Fibroblast of skin of scalp (primary cell): ENCODE data around the gene RAI2.

ENCODE experiments used
- DNase-seq: peaks from one replicate; pipeline ENCODE4 v3.0.0-alpha.2; 2013

The RAI2 gene

DNA sequence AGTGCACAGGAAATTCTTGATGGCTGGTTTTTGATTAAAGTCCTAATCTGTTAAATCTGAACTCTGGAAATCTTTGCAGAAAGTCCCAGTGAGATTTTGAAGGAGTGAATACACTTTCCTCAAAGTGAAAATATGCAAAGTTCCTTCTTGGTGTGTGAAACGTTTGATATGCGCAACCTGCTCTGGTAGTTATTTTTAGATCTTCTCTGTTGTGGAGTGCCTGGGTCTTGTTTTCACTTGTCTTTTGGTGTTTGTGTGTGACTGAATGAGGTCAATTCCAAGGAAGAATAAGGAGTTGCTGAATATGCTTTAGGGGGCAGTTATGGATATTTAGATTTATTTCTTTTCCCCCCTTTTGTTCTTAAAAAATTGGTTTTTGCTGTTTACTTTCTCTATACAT lies 82.1 kb downstream of the RAI2 start:
- no peak for DNase-seq

DNA sequence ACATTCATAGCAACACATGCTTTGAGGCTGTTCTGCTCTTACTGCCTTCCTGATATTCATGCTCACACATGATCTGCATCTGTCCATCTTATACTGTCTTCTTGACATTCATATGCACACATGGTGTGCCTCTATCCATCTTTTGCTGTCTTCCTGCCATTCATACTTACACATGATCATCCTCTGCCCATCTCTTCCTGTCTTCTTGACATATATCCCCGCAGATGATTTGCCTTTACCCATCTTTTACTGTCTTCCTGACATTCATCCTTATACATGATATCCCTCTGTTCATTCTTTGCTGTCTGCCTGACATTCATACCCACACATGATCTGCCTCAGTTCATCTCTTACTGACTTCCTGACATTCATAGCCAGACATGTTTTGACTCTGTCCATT lies 87.0 kb downstream of the RAI2 start:
- DNase-seq: no peak

DNA sequence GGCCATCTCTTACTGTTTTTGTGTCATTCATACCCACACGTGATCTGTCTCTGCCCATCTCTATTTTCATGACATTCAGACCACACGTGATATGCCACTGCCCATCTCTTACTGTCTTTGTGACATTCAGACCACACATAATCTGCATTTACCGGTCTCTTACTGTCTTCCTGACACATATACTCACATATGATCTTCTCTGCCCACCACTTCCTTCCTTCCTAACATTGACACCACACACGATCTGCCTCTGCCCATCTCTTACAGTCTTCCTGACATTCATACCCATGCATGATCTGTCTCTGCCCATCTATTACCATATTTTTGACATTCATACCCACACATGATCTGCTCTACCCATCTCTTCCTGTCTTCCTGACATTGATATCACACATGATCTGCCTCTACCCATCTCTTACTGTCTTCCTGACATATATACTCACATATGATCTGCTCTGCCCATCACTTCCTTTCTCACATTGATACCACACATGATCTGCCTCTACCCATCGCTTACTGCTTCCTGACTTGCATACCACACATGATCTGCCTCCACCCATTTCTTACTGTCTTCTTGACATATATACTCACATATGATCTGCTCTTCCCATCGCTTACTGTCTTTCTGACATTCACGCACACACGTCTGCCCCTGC lies 87.7 kb downstream of the RAI2 start:
- no peak for DNase-seq

DNA sequence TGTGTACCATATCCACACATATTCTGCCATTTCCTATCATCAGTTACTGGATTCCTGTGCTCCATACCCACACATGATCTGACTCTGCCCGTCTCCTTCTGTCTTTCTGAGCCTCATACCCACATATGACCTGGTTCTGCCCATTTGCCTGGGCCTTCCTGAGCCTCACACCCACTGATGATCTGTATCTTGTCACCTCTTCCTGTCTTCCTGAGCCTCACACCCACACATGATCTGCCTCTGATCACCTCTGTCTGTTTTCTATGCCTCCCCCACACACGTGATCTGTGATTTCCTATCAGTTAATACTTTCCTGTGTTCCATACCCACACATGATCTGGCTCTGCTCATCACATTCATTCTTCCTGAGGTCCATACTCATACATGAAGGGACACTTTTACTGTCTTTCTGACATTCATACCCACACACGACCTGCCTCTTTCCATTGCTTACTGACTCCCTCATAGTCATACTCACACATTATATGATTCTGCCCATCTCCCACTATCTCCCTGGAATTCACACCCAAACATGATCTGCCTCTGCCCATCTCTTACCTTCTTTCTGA lies 91.3 kb downstream of the RAI2 start:
- no peak for DNase-seq

DNA sequence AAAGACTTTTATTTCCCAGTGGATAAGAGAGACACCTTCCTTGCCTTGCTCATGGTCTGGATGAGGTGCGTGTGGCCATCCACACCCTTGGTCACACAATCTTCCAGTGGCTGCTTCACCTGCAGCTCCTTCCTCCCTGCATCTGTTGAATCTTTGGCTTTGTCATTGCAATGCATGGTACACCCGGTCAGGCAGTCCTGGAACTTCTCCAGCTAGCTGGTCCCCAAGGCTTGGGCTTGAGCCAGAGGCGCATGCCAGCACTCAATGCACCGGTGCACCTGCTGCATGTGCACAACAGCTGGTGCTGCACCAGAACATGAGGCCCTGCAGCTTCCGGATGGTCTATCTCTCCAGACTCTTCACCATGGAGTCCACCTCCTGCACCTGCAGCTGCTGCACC lies 92.1 kb downstream of the RAI2 start:
- no peak for DNase-seq

DNA sequence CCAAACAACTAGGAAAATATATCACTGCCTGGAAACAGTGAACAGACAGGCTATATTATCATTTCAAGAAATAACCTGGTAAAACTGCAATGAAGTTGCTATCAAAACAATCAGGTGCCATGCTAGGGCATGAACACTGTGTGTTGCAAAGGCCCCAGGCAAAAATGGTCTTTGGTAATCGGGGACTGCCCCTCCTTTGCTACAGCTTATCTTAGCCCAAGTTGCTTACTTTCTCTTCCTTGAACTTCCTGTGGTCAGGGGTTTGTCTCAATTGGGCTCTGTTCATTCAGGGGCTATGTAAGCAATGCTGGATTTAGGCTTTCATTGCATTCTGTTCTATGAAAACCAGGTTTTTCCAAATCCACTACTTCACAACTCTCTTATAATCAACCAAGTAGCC lies 93.4 kb downstream of the RAI2 start:
- DNase-seq: no peak

DNA sequence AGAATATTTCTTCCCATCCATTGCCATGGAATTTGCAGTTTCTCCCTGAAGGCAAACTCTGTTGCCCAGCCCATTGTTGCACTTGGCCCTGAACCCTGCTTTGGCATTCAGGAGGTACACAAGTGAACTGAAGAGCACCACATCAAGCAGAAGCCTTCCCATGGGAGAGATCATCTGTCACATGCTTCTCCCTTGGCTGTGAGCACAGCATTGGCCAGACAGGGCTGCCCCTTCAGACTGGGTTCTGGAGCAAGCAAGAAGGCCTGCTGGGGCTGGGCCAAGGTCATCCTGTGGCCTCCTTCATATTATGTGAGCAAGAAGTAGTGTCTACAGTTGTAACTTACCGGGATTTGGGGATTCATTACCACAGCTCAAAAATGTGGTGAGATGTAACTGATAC lies 101.1 kb downstream of the RAI2 start:
- DNase-seq: no peak

DNA sequence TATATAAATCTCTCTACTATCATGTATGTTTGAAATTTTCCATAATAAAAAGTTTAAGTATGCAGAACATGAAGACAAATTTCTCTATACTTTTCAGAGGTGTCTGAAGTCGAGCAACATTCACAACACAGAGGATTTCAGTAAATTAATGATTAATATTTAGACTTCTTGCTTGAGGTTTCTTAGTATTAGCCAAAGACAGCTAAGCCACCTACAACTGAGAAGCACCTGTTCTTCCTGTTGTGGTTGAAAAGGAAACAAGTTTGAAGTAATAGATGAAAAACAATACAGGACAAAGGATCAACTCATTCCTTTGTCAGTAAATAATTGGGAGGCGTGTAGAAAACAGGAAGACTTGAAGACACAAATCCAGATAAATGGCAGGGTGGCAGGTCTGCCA lies 102.7 kb downstream of the RAI2 start:
- no peak for DNase-seq

DNA sequence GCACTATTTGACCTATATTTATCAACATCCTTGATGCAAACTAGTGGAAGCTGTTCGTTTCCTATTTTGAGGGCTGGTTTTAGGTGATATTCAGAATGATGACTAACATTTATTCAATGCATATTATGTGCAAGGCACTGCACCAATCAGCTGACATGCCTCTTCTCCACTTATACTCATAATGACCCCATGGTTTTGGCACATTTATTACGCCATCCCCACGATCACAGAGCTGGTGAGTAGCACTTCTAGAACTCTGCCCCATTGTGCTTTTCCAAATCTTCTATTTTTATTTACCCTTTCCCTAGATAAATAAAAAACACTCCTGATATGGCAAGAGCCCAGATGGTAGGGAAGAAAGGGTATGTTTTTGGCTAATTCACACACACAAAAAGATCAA lies 110.7 kb downstream of the RAI2 start:
- DNase-seq: no peak
